AG09319 (cell line): ENCODE measurements around the gene SLC7A4.

Source experiments
- DNase-seq: peaks from one replicate; pipeline ENCODE4 v3.0.0-alpha.2; 2010; ENCODE audit warnings: low read depth; ENCODE audit errors: extremely low read depth
- CTCF ChIP-seq: IDR thresholded peaks from 2 replicates; pipeline ENCODE4 v1.5.1; 2011; ENCODE audit warnings: low read depth, mild to moderate bottlenecking, inconsistent platforms, low read length, moderate library complexity

SLC7A4 gene

GRCh38 chr22:21025763-21026755, 6.3 kb downstream of the SLC7A4 start:
- no peak for TF ChIP-seq CTCF
- no peak for DNase-seq

GRCh38 chr22:21025266-21025665, 7.1 kb downstream of the SLC7A4 start:
- DNase-seq, result no peak
- no peak for TF ChIP-seq CTCF

- TF ChIP-seq CTCF, result no peak
- no peak for DNase-seq
These were observed 9.3 kb downstream of the SLC7A4 start for GRCh38 chr22:21022955-21023614.

- no peak for TF ChIP-seq CTCF
- DNase-seq, result no peak
These were observed 9.9 kb downstream of the SLC7A4 start for GRCh38 chr22:21022507-21022906.

- no peak for DNase-seq
- peak; percentile 41 for TF ChIP-seq CTCF
These were observed 11.4 kb downstream of the SLC7A4 start for GRCh38 chr22:21020802-21021429.

- no peak for DNase-seq
- TF ChIP-seq CTCF, result no peak
These were observed 14.0 kb downstream of the SLC7A4 start for GRCh38 chr22:21018314-21018713.
